GM23338 (cell line): ENCODE measurements around the gene CARD10. TPM values are rescaled to one million over a fixed set of nuclear protein-coding genes. Genes with fewer than 3 reads are reported as not detected.

Experiments
- ATAC-seq: fragments of 200-7000 bp; cut with Tn5 transposase; 3 replicates; pipeline ENCODE4 v1.9.1; 2020
- DNase-seq: peaks from one replicate; pipeline ENCODE4 v3.0.0-alpha.2; 2015; ENCODE audit warnings: low spot score
- H2AFZ ChIP-seq: fragments of 200-600 bp; sonication (generic); 2 replicates; pipeline ENCODE4 v1.8.0; 2016; ENCODE audit warnings: antibody characterized with exemption, mild to moderate bottlenecking, moderate library complexity
- H3F3A ChIP-seq: fragments of 200-600 bp; sonication (generic); replicated peaks from 2 replicates; pipeline ENCODE4 v1.8.0; 2017; ENCODE audit warnings: antibody characterized with exemption, mixed run types, low read depth
- H3K27ac ChIP-seq: fragments of 200-600 bp; sonication (generic); 2 replicates; pipeline ENCODE4 v1.6.1; 2016; ENCODE audit warnings: low read depth
- H3K27me3 ChIP-seq: fragments of 200-600 bp; sonication (generic); 2 replicates; pipeline ENCODE4 v1.8.0; 2016; ENCODE audit warnings: mild to moderate bottlenecking, mixed run types, moderate library complexity; ENCODE audit not compliant: insufficient read depth
- H3K36me3 ChIP-seq: fragments of 200-600 bp; sonication (generic); 2 replicates; pipeline ENCODE4 v1.8.0; 2016; ENCODE audit warnings: mild to moderate bottlenecking; ENCODE audit not compliant: insufficient read depth
- H3K4me1 ChIP-seq: fragments of 200-600 bp; sonication (generic); 2 replicates; pipeline ENCODE4 v1.8.0; 2016; ENCODE audit warnings: mild to moderate bottlenecking, moderate library complexity; ENCODE audit not compliant: insufficient read depth
- H3K4me2 ChIP-seq: fragments of 200-600 bp; sonication (generic); 2 replicates; pipeline ENCODE4 v1.7.1; 2017; ENCODE audit warnings: mixed run types
- H3K4me3 ChIP-seq: fragments of 200-600 bp; sonication (generic); 2 replicates; pipeline ENCODE4 v1.6.1; 2016; ENCODE audit warnings: mixed run types
- H3K79me2 ChIP-seq: fragments of 200-600 bp; sonication (generic); replicated peaks from 2 replicates; pipeline ENCODE4 v1.8.0; 2017; ENCODE audit warnings: mild to moderate bottlenecking; ENCODE audit not compliant: insufficient read depth
- H3K9me2 ChIP-seq: fragments of 200-600 bp; sonication (generic); 2 replicates; pipeline ENCODE4 v1.8.0; 2017; ENCODE audit not compliant: insufficient read depth
- H4K20me1 ChIP-seq: fragments of 200-600 bp; sonication (generic); replicated peaks from 2 replicates; pipeline ENCODE4 v1.8.0; 2017; ENCODE audit warnings: mild to moderate bottlenecking; ENCODE audit not compliant: insufficient read depth
- H3K27ac Mint-ChIP-seq: 2 replicates; pipeline ENCODE4 v1.8.0; 2020; ENCODE audit warnings: inconsistent platforms, mild to moderate bottlenecking, moderate library complexity, mixed read lengths
- H3K27me3 Mint-ChIP-seq: 3 replicates; pipeline ENCODE4 v1.8.0; 2022; ENCODE audit warnings: low read depth, mild to moderate bottlenecking, moderate library complexity, mixed read lengths, inconsistent platforms; ENCODE audit not compliant: insufficient read depth, poor library complexity
- H3K36me3 Mint-ChIP-seq: 3 replicates; pipeline ENCODE4 v1.8.0; 2021; ENCODE audit warnings: low read depth, mild to moderate bottlenecking, inconsistent platforms, moderate library complexity, mixed read lengths
- H3K4me1 Mint-ChIP-seq: 3 replicates; pipeline ENCODE4 v1.8.0; 2020; ENCODE audit warnings: mild to moderate bottlenecking, inconsistent platforms, mixed read lengths
- H3K4me3 Mint-ChIP-seq: 3 replicates; pipeline ENCODE4 v1.8.0; 2021; ENCODE audit warnings: moderate library complexity, mild to moderate bottlenecking, inconsistent platforms, mixed read lengths
- H3K9me3 Mint-ChIP-seq: 3 replicates; pipeline ENCODE4 v1.8.0; 2020; ENCODE audit warnings: moderate library complexity, mild to moderate bottlenecking, inconsistent platforms, mixed read lengths
- CREB1 ChIP-seq: fragments of 250-450 bp; sonication (Bioruptor Pico); IDR thresholded peaks from 2 replicates; pipeline ENCODE4 v1.5.0; 2020; ENCODE audit warnings: low read depth, mild to moderate bottlenecking, moderate library complexity
- EZH2 ChIP-seq: fragments of 200-600 bp; sonication (generic); IDR thresholded peaks from one replicate; pipeline ENCODE4 v1.8.0; 2017; ENCODE audit warnings: antibody characterized with exemption, mild to moderate bottlenecking, low read depth; ENCODE audit not compliant: unreplicated experiment
- JUNB ChIP-seq: IDR thresholded peaks from one replicate; pipeline ENCODE4 v1.6.1; 2016; ENCODE audit warnings: antibody characterized with exemption; ENCODE audit not compliant: unreplicated experiment
- REST ChIP-seq: IDR thresholded peaks from one replicate; pipeline ENCODE4 v1.6.1; 2018; ENCODE audit warnings: antibody characterized with exemption; ENCODE audit not compliant: unreplicated experiment
- STAT1 ChIP-seq: IDR thresholded peaks from one replicate; pipeline ENCODE4 v1.6.1; 2016; ENCODE audit warnings: antibody characterized with exemption; ENCODE audit not compliant: unreplicated experiment
- ZNF114 ChIP-seq: fragments of 250-450 bp; sonication (Bioruptor Pico); IDR thresholded peaks from 2 replicates; pipeline ENCODE4 v1.5.0; 2020; ENCODE audit warnings: mild to moderate bottlenecking, moderate library complexity
- ZNF462 ChIP-seq: fragments of 250-450 bp; sonication (Bioruptor Pico); IDR thresholded peaks from 2 replicates; pipeline ENCODE4 v1.5.0; 2020; ENCODE audit warnings: mild to moderate bottlenecking, moderate library complexity
- polyA plus RNA-seq: library from polyadenylated mRNA; unstranded; fragments of >200 nt; fragmentation: Nextera tagmentation; extraction: Ambion mirVana; gene quantifications from 2 replicates; pipeline ENCODE4 v1.2.1, GENCODE V29; 2016
- total RNA-seq: library from RNA; depleted of rRNA; stranded (reverse); fragments of >200 nt; shearing (Covaris generic); gene quantifications from 2 replicates; pipeline ENCODE4 v1.2.3, GENCODE V29; 2014

The CARD10 gene
- total and polyA plus RNA-seq, 2 experiments from 2014 or later, result 5.4 to 17.2 TPM

- TF ChIP-seq ZNF462 (CRISPR knock-in tag), result no peak
- no peak for TF ChIP-seq JUNB
- TF ChIP-seq STAT1, result no peak
Observed at GRCh38 chr22:37507731-37508130, 11.5 kb downstream of the CARD10 start (continued).

GRCh38 chr22:37505989-37506388 lies 13.2 kb downstream of the CARD10 start:
- Histone ChIP-seq H3F3A (no peaks in the 10 kb centered on the region), H3K27ac (no peak overlapping the region), H3K9me2 (no peaks in the 10 kb centered on the region), H3K4me1 (peaks cover 9% of the 10 kb centered on the region; the same call in 1 of the 2 replicates), H3K4me2 (no peak overlapping the region), H3K79me2 (no peaks in the 10 kb centered on the region), H2AFZ (no peak overlapping the region), H3K4me3 (no peak overlapping the region), H4K20me1 (no peaks in the 10 kb centered on the region), H3K36me3 (no peaks in the 10 kb centered on the region), H3K27me3 (no peaks in the 10 kb centered on the region)
- H3K4me1 Mint-ChIP-seq, result peaks cover 27% of the 10 kb centered on the region
- DNase-seq, result no peak
- no peaks in the 10 kb centered on the region for H3K9me3 Mint-ChIP-seq
- no peak overlapping the region for H3K27ac Mint-ChIP-seq
- H3K4me3 Mint-ChIP-seq, result no peak overlapping the region
- H3K27me3 Mint-ChIP-seq, result peaks cover 12% of the 10 kb centered on the region
- ATAC-seq, result no peak
- H3K36me3 Mint-ChIP-seq, result peaks cover 5% of the 10 kb centered on the region; the same call in 2 of the 3 replicates
- TF ChIP-seq JUNB (no peak), ZNF114 (CRISPR knock-in tag) (no peak), EZH2 (no peak), REST (no peak), CREB1 (CRISPR knock-in tag) (no peak)
